NCI-H446 (cell line): ENCODE results near the gene MAST3.

Source experiments
- DNase-seq, 2 experiments: peaks; one replicate each; lab custom pipeline; 2025; lab: John Stamatoyannopoulos, UW

The MAST3 gene

GRCh38 chr19:18112989-18113478 lies 15.5 kb downstream of the MAST3 start:
- peak; percentile 79 to 86 for DNase-seq

- DNase-seq, result no peak
Observed at GRCh38 chr19:18113827-18114226, 16.2 kb downstream of the MAST3 start.

DNA sequence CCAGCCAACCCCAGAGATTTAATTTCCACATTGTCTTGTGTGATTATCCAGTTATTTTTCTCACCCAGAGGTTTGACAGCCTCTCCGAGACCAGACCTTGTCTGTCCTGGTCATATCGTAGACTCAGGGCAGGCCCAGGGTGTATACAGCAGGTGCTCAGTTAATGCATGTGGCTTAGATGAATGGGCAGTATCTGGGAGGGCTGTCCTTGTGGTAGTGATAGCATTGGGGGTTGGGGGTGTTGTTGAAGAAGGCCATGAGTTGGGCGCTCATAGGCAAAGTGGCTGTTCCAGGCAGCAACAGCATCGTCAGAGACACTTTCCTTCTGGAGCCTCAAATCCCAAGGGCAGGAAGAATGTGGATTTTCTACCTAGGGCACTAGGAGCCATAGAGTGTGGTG lies 16.9 kb downstream of the MAST3 start:
- no peak for DNase-seq

- no peak for DNase-seq
Observed at GRCh38 chr19:18117364-18117691, 19.8 kb downstream of the MAST3 start.

DNA sequence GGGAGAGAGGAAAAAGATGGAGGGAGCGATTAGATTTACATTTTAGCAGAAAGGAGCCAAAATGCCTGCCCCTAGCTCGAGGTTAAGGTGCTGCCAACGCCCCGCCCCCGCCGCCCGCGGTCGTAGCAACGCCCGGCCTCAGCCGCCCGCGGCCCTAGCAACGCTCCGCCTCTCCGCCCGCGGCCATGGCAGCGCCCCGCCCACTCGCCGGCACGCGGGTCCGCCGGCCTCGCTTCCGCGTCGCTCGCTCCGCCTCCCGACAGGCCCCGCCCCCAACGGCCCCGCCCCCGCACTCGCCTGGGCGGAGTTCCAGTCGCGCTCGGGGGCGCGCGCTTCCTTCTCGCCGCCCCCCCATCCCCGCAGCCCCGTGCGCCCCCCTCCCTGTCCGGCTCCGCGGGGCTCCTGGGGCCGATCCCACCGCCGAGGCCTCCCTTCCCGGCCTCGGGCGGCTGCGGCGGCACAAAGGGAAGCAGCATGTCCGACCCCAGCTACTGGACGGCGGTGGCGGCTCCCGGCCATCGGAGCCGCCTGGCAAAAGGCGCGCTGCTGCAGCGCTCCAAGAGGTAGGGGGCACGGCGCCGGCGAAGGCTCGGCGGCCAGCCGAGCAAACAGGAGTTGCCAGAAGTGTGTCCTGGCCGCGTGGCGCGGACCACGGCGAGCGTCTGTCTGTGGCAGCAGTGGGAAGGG lies 20.3 kb downstream of the MAST3 start:
- peak; percentile 69 to 96 for DNase-seq

DNA sequence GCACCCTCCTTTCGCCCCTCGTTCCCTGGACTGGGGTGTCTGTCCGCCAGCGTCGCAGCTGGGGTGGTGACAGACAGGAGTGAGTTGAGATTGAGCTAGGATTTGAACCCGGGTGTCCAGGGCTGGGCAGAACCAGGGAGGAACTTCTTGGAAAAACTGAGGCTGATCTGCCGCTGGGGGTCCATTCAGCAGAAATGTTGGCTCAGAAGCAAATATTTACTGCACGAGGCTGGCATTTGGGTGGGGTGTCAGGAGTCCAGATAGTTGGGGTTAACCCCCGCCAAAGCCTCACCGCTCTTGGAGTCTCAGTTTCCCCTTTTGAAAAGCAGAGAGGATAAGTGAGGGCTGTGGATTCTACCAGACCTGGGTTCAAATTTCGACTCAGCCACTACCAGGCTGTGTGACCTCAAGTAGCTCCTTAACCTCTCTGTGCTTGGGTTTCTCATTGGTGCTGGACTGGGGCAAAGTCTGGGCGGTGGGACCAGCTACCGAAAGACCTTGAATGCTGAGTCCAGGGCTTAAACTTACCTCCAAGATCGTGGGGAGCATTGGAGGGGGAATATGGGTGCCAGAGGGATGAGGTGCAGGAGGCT lies 20.9 kb downstream of the MAST3 start:
- DNase-seq, result no peak

- DNase-seq, result peak; percentile 18 to 85
Observed at GRCh38 chr19:18119013-18119716, 21.6 kb downstream of the MAST3 start.

- DNase-seq, result no peak
Observed at GRCh38 chr19:18119717-18120105, 22.1 kb downstream of the MAST3 start.

DNA sequence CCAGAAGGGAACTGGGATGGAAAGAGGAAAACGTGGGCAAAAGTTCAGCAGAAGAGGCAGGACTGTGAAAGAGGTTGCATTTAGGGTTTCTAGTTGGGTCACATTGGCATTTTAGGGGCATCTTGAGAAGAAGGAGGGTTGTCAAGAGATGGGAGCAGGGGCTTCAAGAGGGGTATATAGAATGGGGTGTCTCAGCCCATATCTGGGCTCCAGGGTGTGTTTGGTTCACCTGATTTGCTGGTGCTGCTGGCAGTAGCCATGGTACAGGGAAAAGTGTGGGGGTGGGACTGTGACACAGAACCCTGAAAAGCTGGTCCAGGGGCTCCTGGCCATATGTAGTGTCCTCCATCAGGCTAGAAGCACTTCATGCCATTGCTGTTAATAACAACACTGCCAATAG lies 22.5 kb downstream of the MAST3 start:
- DNase-seq, result no peak

GRCh38 chr19:18121166-18121565 lies 23.6 kb downstream of the MAST3 start:
- DNase-seq, result no peak

DNA sequence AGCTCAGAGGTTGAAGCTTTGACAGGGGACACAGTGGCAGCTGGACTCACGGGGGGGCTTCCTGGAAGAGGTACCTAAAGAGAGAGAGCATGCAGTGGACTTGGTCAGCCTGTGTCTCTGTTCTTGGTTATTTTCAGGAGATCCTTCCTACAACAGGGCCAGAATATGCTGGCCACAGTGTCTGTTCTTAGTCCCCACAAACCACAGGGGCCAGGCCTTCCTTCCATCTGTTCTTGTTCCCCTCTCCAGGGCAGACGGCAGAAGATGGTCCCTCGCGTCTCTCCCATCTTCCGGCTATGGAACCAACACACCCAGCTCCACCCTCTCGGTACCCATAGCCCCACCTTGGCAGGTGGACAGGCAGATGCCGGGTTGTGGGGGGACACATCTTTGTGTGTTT lies 24.8 kb downstream of the MAST3 start:
- DNase-seq, result no peak

- no peak for DNase-seq
Observed at GRCh38 chr19:18122860-18123795, 25.6 kb downstream of the MAST3 start.

- no peak for DNase-seq
Observed at GRCh38 chr19:18123819-18124218, 26.2 kb downstream of the MAST3 start.

DNA sequence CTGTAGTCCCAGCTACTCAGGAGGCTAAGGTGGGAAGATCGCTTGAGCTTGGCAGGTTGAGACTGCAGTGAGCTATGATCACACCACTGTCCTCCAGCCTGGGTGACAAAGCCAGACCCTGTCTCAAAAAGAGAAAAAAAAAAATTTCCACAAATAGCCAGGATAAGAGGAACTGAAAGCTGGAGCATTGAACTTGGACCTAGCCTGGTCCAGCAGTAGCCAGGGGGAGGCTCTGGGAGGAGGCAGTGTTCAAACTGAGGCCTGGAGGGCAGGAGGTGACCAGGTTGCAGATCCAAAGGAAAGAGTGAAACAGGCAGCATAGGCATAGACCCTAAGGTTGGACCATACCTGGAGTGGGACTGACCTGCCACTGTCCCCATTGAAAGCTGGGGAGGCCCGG lies 28.5 kb downstream of the MAST3 start:
- DNase-seq, result no peak

DNA sequence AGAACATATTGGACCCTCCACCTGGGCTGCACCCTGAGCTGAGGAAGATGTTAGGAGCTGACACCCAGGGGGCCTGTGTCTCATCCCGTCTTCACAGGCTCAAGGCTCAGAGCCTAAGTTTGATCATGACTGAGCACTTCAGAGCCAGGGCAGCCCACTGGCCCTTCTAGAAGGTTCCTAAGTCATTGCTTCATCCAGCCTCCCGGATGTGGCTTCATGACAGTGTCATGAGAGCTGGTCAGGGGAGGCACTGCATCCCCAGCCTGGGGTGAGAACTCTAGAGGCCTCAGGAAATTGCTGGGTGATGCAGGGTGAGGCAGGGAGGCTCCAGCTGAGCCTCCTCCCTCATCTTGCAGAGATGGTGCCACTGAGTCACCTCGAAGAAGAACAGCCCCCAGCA lies 30.5 kb downstream of the MAST3 start:
- DNase-seq, result no peak

- DNase-seq, result no peak
Observed at GRCh38 chr19:18128805-18129204, 31.2 kb downstream of the MAST3 start.

DNA sequence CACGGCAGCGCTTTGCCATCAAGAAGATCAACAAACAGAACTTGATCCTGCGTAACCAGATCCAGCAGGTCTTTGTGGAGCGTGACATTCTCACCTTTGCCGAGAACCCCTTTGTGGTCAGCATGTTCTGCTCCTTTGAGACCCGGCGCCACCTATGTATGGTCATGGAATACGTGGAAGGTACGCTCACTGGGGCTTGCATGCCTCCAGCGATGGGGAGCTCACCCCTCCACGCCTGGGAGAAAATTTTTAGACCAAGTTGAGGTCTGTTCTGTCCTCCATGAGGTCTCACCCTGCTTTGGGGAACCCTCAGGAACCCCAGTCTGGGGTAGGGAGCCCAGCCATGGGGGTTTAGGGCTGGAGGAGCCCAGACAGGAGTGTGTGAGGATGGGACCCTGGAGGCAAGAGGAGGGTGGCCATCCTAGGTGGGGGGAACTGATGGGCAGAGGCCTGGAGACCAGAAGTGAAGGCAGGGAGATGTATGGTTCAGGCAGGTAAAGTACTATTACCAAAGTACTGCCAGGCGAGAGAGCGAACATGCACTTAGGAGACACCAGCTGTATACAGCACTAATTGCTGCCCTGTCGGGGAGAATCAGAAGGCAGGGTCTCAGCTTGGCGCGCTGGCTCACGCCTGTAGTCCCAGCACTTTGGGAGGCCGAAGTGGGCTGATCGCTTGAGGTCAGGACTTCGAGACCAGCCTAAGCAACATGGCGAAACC lies 33.1 kb downstream of the MAST3 start:
- no peak for DNase-seq

DNA sequence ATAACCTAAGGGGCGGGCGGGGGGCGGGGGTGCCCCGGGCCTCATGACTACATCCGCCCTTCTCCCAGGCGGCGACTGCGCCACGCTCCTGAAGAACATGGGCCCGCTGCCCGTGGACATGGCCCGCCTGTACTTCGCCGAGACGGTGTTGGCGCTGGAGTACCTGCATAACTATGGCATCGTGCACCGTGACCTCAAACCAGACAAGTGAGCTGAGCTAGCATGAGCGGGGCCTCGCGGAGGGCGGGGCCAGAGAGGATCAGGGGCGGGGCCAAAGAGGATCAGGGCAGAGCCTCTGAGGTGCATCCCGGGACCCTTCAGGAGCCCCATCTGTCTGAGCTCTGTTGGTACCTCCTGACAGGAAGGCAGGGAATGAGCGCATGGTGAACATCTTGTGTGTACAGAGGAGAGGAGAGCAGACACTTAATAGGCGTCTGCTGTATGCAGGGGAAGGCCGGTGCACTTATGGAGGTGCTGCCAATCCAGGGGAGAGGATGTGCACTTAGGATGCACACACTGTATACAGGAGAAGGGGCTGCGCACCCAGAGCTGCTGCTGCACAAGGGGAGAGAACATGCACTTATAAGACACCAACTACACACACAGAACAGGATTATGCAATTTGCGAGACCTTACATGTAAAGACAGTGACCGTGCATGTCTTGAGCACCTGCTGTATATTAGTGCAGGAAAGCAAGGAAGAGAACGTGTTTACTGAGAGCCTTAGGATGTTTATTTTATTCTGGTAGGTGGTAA lies 34.4 kb downstream of the MAST3 start:
- no peak for DNase-seq

GRCh38 chr19:18135712-18136584 lies 38.4 kb downstream of the MAST3 start:
- DNase-seq, result no peak

GRCh38 chr19:18137242-18137641 lies 39.7 kb downstream of the MAST3 start:
- DNase-seq, result no peak
